GM18505 (cell line): ENCODE data around the gene ADAM17.
"Not testable (repeated sequence)": the region's sequence is repeated elsewhere in the genome, so short reads cannot be mapped to it uniquely, and the experiment has no call there.

ENCODE experiments used
- ATAC-seq: cut with Tn5 transposase; IDR thresholded peaks from one replicate; pipeline ENCODE4 v1.9.1; 2021; ENCODE audit not compliant: unreplicated experiment
- POLR2A ChIP-seq: IDR thresholded peaks from 4 replicates; pipeline ENCODE4 v1.6.1; 2011; ENCODE audit warnings: borderline replicate concordance; ENCODE audit not compliant: insufficient read depth, insufficient read length; ENCODE audit errors: extremely low read depth

The ADAM17 gene

GRCh38 chr2:9555297-9556120, at the start of gene ADAM17:
TSS of gene ADAM17 (minus strand) at chr2:9555830. CDS start at chr2:9555605, 225 bp downstream.
- peak; percentile 94 for TF ChIP-seq POLR2A
- ATAC-seq = peak; percentile 83

GRCh38 chr2:9602412-9602811, 46.8 kb upstream of the ADAM17 start:
- ATAC-seq = no peak
- no peak for TF ChIP-seq POLR2A

GRCh38 chr2:9601397-9601796, 45.8 kb upstream of the ADAM17 start:
- ATAC-seq = no peak
- TF ChIP-seq POLR2A = no peak

- no peak for ATAC-seq
- TF ChIP-seq POLR2A = no peak
These were observed 43.8 kb upstream of the ADAM17 start for GRCh38 chr2:9599430-9599829.

GRCh38 chr2:9596621-9597311, 41.1 kb upstream of the ADAM17 start:
- no peak for TF ChIP-seq POLR2A
- no peak for ATAC-seq

GRCh38 chr2:9595746-9596145, 40.1 kb upstream of the ADAM17 start:
- TF ChIP-seq POLR2A = no peak
- ATAC-seq = no peak

GRCh38 chr2:9595256-9595655, 39.6 kb upstream of the ADAM17 start:
- ATAC-seq = not testable (repeated sequence)

- no peak for ATAC-seq
- TF ChIP-seq POLR2A = no peak
These were observed 38.9 kb upstream of the ADAM17 start for GRCh38 chr2:9594366-9595054.

GRCh38 chr2:9593925-9594324, 38.3 kb upstream of the ADAM17 start:
- TF ChIP-seq POLR2A = no peak
- ATAC-seq = no peak

- no peak for TF ChIP-seq POLR2A
- no peak for ATAC-seq
These were observed 37.1 kb upstream of the ADAM17 start for GRCh38 chr2:9592699-9593098.

- no peak for ATAC-seq
- TF ChIP-seq POLR2A = no peak
These were observed 35.0 kb upstream of the ADAM17 start for GRCh38 chr2:9590641-9591040.

- no peak for TF ChIP-seq POLR2A
- ATAC-seq = no peak
These were observed 30.8 kb upstream of the ADAM17 start for GRCh38 chr2:9586465-9586864.

- TF ChIP-seq POLR2A = no peak
- ATAC-seq = no peak
These were observed 29.9 kb upstream of the ADAM17 start for GRCh38 chr2:9585486-9585885.

- not testable (repeated sequence) for ATAC-seq
These were observed 29.3 kb upstream of the ADAM17 start for GRCh38 chr2:9584902-9585301.
